GM12891 (cell line): ENCODE data around the gene AIG1.
"Not testable (repeated sequence)": the region's sequence is repeated elsewhere in the genome, so short reads cannot be mapped to it uniquely, and the experiment has no call there.

Source experiments
- DNase-seq: peaks from one replicate; pipeline ENCODE4 v3.0.0; 2011; ENCODE audit warnings: low spot score; ENCODE audit not compliant: insufficient read length
- FAIRE-seq: peaks from 2 replicates; lab custom pipeline; 2011; peaks lifted over from hg19 to GRCh38; lab: Jason Lieb, UNC
- PAX5 ChIP-seq: IDR thresholded peaks from 2 replicates; pipeline ENCODE4 v1.6.1; 2011; ENCODE audit warnings: low read length, moderate library complexity, mild to moderate bottlenecking; ENCODE audit not compliant: insufficient read depth, severe bottlenecking
- POLR2A ChIP-seq: IDR thresholded peaks from 2 replicates; pipeline ENCODE4 v1.6.1; 2011; ENCODE audit warnings: low read depth, low read length, control low read depth
- POLR2AphosphoS5 ChIP-seq: IDR thresholded peaks from 2 replicates; pipeline ENCODE4 v1.6.1; 2011; ENCODE audit warnings: low read depth, low read length, control low read depth
- POU2F2 ChIP-seq: IDR thresholded peaks from 2 replicates; pipeline ENCODE4 v1.6.1; 2011; ENCODE audit warnings: low read depth, mild to moderate bottlenecking, control low read depth, low read length, moderate library complexity
- SPI1 ChIP-seq: IDR thresholded peaks from 2 replicates; pipeline ENCODE4 v1.6.1; 2011; ENCODE audit warnings: low read depth, low read length, control low read depth
- TAF1 ChIP-seq: IDR thresholded peaks from 2 replicates; pipeline ENCODE4 v1.6.1; 2011; ENCODE audit warnings: low read depth, low read length, control low read depth

AIG1 gene

GRCh38 chr6:143333749-143334520 lies 273.2 kb downstream of the AIG1 start:
- no peak for TF ChIP-seq POLR2AphosphoS5
- TF ChIP-seq PAX5 = no peak
- no peak for TF ChIP-seq POU2F2
- no peak for TF ChIP-seq POLR2A
- TF ChIP-seq TAF1 = no peak
- no peak for TF ChIP-seq SPI1
- DNase-seq (no peak), FAIRE-seq (peak; percentile 31)

DNA sequence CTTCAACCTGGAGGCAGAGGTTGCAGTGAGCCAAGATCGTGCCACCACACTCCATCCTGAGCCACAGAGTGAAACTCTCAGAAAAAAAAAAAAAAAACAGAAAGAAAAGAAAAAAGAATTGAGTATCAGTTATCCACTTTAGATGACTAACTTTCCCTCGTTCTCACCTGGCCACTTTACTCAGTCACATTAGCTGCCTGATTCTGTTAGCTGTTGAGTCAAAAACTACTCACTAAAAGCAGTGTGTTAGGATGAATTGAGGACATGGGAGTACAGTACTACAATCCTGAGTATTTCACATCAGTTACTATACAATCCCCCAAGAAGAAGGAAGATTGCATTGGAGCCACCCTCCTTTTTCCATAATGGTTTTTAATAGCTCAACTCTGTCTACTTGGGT lies 275.2 kb downstream of the AIG1 start:
- TF ChIP-seq PAX5 = no peak
- no peak for TF ChIP-seq SPI1
- no peak for TF ChIP-seq POU2F2
- TF ChIP-seq TAF1 = no peak
- no peak for TF ChIP-seq POLR2A
- TF ChIP-seq POLR2AphosphoS5 = no peak
- no peak for FAIRE-seq
- no peak for DNase-seq

- FAIRE-seq = no peak
- TF ChIP-seq POU2F2 (no peak), PAX5 (no peak), POLR2AphosphoS5 (no peak), TAF1 (no peak)
- DNase-seq = no peak
Observed at GRCh38 chr6:143336446-143337152, 275.9 kb downstream of the AIG1 start.

GRCh38 chr6:143337201-143337949 lies 276.7 kb downstream of the AIG1 start:
- DNase-seq (no peak), FAIRE-seq (no peak)
- no peak for TF ChIP-seq POLR2A
- no peak for TF ChIP-seq POU2F2
- no peak for TF ChIP-seq SPI1
- no peak for TF ChIP-seq PAX5
- TF ChIP-seq TAF1 = no peak
- no peak for TF ChIP-seq POLR2AphosphoS5

- TF ChIP-seq POLR2AphosphoS5 (no peak), PAX5 (no peak), POLR2A (no peak), TAF1 (no peak), SPI1 (no peak), POU2F2 (no peak)
- no peak for DNase-seq
- no peak for FAIRE-seq
Observed at GRCh38 chr6:143339223-143339622, 278.5 kb downstream of the AIG1 start.

DNA sequence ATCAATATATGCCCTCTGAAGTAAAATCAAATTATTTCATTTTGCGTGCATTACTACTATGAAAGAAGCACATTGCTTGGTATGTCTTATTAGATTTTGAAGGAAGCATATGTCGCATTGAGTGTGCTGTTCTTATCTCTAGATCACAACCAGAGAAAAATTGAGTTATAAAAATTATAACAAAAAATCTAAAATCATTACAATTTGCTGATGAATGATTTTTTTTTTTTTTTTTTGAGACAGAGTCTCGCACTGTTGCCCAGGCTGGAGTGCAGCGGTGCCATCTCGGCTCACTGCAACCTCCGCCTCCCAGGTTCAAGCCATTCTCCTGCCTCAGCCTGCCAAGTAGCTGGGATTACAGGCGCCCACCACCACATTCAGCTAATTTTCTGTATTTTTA lies 284.8 kb downstream of the AIG1 start:
- DNase-seq, FAIRE-seq: not testable (repeated sequence)

DNA sequence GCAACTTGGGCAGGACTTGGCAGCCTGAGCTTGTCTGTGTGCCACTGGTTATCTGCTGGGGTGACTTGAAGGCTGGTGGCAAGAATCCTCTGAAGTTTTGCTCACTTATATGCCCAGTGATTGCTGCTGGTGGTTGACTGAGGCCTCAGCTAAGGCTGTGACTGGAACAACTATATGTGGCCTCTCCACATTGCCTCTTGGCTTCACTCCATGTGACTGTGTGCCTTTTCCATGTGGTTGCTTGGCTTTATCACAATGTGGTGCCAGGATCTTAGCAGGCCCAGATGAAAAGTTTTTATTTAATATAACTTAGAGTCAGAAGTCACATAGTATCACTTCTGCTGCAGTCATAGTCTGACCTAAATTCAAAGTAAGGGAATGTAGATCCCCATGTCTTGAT lies 285.3 kb downstream of the AIG1 start:
- TF ChIP-seq PAX5 = no peak
- no peak for TF ChIP-seq POLR2A
- TF ChIP-seq POU2F2 = no peak
- no peak for TF ChIP-seq SPI1
- TF ChIP-seq POLR2AphosphoS5 = no peak
- TF ChIP-seq TAF1 = no peak
- DNase-seq (no peak), FAIRE-seq (no peak)

DNA sequence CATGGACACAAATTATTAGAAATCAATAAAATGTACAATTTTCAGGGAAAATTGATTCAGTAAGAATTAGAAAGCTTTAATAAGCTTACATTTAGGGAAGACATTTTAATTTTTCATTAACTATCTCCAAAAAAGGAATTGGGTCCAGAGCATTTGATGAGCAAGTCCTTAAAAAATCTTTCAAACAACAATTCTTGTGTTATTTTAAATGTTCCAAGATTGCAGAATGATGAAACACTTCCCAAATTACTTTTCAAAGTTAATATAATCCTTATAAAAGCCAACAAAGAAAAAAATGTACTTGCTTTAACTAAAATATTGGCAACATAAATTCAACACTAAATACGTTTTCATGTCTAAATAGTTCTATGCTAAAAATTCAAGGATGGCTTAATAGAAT lies 287.8 kb downstream of the AIG1 start:
- no peak for TF ChIP-seq POU2F2
- no peak for TF ChIP-seq POLR2A
- TF ChIP-seq POLR2AphosphoS5 = no peak
- no peak for TF ChIP-seq TAF1
- no peak for TF ChIP-seq SPI1
- no peak for TF ChIP-seq PAX5
- FAIRE-seq (no peak), DNase-seq (no peak)

DNA sequence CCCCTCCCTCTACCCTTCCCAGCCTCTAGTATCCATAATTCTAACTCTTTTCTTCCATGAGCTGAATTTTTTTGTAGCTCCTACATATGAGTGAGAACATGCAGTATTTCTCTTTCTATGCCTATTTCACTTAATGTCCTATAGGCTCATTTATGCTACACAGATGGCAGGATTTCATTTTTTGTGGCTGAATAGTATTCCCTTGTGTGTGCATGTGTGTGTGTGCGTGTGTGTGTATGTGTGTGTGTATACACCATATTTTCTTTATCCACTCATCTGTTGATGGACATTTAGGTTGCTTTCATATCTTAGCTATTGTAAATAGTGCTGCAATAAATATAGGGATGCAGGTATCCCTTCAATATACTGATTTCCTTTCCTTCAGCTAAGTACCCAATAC lies 288.8 kb downstream of the AIG1 start:
- no peak for FAIRE-seq

DNA sequence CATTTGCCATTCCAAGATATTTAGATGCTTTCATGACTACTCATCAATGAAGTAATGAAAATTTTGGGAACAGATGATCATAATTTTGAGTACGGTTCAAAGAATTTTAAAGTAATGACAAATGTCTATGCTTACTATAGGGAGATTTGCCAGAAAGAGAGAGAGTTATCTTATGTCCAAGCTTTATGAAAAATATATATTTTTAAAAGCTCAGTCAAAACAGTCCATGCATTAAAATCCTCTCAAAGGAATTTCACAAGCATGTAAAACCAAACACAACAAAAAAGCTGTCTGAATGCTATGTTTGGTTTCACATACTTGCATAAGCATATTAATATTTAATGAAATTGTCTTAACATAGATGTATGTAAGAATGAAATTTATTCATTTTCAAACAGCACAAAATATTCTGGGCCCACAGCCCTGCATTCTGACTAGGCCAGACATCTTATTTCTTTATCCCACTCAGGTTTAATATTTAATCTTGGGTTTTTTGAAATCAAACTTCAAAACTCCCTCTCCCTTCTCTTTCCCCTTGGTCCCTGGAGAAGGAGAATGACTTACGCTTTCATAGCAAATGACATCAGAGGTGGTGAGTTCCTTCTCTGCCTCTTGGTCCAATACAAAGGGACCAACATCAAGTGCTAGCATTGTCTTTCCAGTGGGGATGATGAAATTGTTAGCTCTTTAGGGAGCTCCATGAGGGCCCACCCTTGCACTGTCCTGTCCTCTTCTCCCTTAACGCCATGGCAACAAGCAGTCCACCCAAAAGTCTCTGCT lies 295.6 kb downstream of the AIG1 start:
- FAIRE-seq = no peak
- TF ChIP-seq POLR2A = no peak
- no peak for TF ChIP-seq SPI1
- no peak for TF ChIP-seq TAF1
- TF ChIP-seq POLR2AphosphoS5 = no peak
- no peak for TF ChIP-seq POU2F2
- no peak for TF ChIP-seq PAX5
- no peak for DNase-seq

More for the DNA sequence above, 288.8 kb downstream of the AIG1 start:
- DNase-seq = no peak
- TF ChIP-seq SPI1 (no peak), POLR2A (no peak)
